ENCODE data around the gene PLD4. TPM values are rescaled to one million over a fixed set of nuclear protein-coding genes. Genes with fewer than 3 reads are reported as not detected.
A peak's percentile ranks its signal among the peaks of the same experiment; 100 is the strongest.

The PLD4 gene
- total RNA-seq, 4 donors from 2014 or later: under 0.01 to 0.42 (median 0.31) TPM; not detected in 1

DNA sequence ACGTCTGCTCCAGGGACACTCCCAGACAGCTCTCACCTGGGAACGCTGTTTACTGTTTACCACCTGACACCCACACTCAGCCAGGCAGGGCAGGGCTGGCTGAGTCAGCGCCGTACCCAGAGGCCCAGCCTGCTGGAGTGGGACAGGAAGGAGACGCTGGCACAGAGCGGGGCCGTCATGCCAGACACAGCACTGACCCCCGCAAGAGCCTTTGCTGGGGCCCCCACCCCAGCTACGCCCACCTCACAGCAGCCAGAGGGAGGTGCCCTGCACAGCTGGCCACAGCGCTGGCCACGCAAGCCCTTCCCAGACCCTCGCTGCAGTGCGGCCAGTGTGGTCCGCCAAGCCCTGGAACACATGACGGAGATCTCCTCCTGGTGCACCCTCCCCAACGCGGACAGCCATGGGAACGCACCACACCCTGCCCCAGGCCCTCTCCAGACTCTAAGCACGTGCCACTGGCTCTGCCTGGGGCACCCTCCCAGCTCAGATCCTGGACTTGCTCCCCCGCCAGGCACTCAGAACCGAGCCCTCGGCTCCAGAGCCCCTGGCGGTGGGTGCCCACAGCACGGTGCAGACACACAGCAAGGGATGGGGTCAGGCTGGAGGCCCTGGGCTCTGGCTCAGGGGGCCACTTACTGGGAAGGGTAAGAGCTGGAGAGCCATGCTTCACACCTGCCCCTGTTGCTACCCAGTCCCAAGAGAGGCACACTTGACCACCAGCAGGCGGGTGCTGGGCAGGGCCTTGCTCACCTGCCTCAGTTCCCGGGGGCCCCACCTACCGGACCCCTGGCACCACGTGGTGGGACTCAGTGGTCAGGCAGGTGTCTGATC lies 47.8 kb downstream of the PLD4 start:
- H3K9me3 ChIP-seq: no peaks in the 10 kb centered on the region
- TF ChIP-seq, protein P1, sequence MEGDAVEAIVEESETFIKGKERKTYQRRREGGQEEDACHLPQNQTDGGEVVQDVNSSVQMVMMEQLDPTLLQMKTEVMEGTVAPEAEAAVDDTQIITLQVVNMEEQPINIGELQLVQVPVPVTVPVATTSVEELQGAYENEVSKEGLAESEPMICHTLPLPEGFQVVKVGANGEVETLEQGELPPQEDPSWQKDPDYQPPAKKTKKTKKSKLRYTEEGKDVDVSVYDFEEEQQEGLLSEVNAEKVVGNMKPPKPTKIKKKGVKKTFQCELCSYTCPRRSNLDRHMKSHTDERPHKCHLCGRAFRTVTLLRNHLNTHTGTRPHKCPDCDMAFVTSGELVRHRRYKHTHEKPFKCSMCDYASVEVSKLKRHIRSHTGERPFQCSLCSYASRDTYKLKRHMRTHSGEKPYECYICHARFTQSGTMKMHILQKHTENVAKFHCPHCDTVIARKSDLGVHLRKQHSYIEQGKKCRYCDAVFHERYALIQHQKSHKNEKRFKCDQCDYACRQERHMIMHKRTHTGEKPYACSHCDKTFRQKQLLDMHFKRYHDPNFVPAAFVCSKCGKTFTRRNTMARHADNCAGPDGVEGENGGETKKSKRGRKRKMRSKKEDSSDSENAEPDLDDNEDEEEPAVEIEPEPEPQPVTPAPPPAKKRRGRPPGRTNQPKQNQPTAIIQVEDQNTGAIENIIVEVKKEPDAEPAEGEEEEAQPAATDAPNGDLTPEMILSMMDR (IDR thresholded peaks at IDR 0.05): peak in 1 of 4 experiments; percentile 35
- peak in 1 of 2 donors; percentile 22 for TF ChIP-seq POLR2A (IDR thresholded peaks at IDR 0.05)
- peak; percentile 46 for TF ChIP-seq POLR2AphosphoS5 (IDR thresholded peaks at IDR 0.05)
- TF ChIP-seq EP300 (IDR thresholded peaks at IDR 0.05): no peak
- 20% methylated on average over 1 of the region's 28 CpGs; no CpG with 5 or more reads in 1 of the 2 donors for WGBS, 2 donors (ENCODE audit: low coverage in 1 of 2)
- peak overlapping the region in 1 of 2 donors; percentile 12 for H3K4me3 ChIP-seq
- peak overlapping the region; percentile 90 to 98 (median 95) for H3K27ac ChIP-seq
- H3K4me1 ChIP-seq: peaks cover 13 to 100% (median 87%) of the 10 kb centered on the region in 3 donors
- ATAC-seq: peak; percentile 42
- H3K36me3 ChIP-seq: no peaks in the 10 kb centered on the region
- no peaks in the 10 kb centered on the region for H3K27me3 ChIP-seq

GRCh38 chr14:104973135-104973384 lies 48.4 kb downstream of the PLD4 start:
- no peaks in the 10 kb centered on the region for H3K9me3 ChIP-seq
- no peak for TF ChIP-seq POLR2A (IDR thresholded peaks at IDR 0.05)
- TF ChIP-seq POLR2AphosphoS5 (IDR thresholded peaks at IDR 0.05): no peak
- no peak for TF ChIP-seq EP300 (IDR thresholded peaks at IDR 0.05)
- TF ChIP-seq, protein P1 (IDR thresholded peaks at IDR 0.05): no peak
- H3K4me1 ChIP-seq: peaks cover 13 to 100% (median 86%) of the 10 kb centered on the region in 3 donors
- H3K27me3 ChIP-seq: no peaks in the 10 kb centered on the region
- peak; percentile 82 for ATAC-seq
- H3K4me3 ChIP-seq: peak overlapping the region in 1 of 2 donors; percentile 12
- WGBS, 2 donors (ENCODE audit: low coverage in 1 of 2): 0% methylated on average over 3 of the region's 12 CpGs; no CpG with 5 or more reads in 1 of the 2 donors
- H3K36me3 ChIP-seq: no peaks in the 10 kb centered on the region
- H3K27ac ChIP-seq: peak overlapping the region; percentile 90 to 98 (median 95)

- H3K36me3 ChIP-seq: no peaks in the 10 kb centered on the region
- peak overlapping the region; percentile 90 to 98 (median 95) for H3K27ac ChIP-seq
- H3K4me3 ChIP-seq: peak overlapping the region in 1 of 2 donors; percentile 33
- 0% methylated on average over 2 of the region's 23 CpGs; no CpG with 5 or more reads in 1 of the 2 donors for WGBS, 2 donors (ENCODE audit: low coverage in 1 of 2)
- H3K9me3 ChIP-seq: no peaks in the 10 kb centered on the region
- TF ChIP-seq POLR2AphosphoS5 (IDR thresholded peaks at IDR 0.05) (peak; percentile 90), EP300 (IDR thresholded peaks at IDR 0.05) (no peak)
- H3K27me3 ChIP-seq: no peaks in the 10 kb centered on the region
- peak; percentile 35 for ATAC-seq
- peaks cover 13 to 99% (median 86%) of the 10 kb centered on the region in 3 donors for H3K4me1 ChIP-seq
These were observed 48.9 kb downstream of the PLD4 start for GRCh38 chr14:104973385-104974145.

GRCh38 chr14:104974146-104974541 lies 49.5 kb downstream of the PLD4 start:
- Histone ChIP-seq H3K4me1 (peaks cover 13 to 99% (median 83%) of the 10 kb centered on the region in 3 donors), H3K27ac (peak overlapping the region; percentile 90 to 98 (median 95)), H3K36me3 (no peaks in the 10 kb centered on the region), H3K9me3 (no peaks in the 10 kb centered on the region), H3K27me3 (no peaks in the 10 kb centered on the region), H3K4me3 (peak overlapping the region in 1 of 2 donors; percentile 33)
- 6 to 35% methylated on average over 5 to 9 of the region's 13 CpGs for WGBS, 2 donors (ENCODE audit: low coverage in 1 of 2)
- ATAC-seq: no peak
- TF ChIP-seq, protein P1 (IDR thresholded peaks at IDR 0.05): no peak
- TF ChIP-seq POLR2A (IDR thresholded peaks at IDR 0.05) (no peak), EP300 (IDR thresholded peaks at IDR 0.05) (no peak), POLR2AphosphoS5 (IDR thresholded peaks at IDR 0.05) (no peak)

- WGBS, 2 donors (ENCODE audit: low coverage in 1 of 2): 93% methylated on average over 3 of the region's 14 CpGs; no CpG with 5 or more reads in 1 of the 2 donors
- Histone ChIP-seq H3K9me3 (no peaks in the 10 kb centered on the region), H3K27me3 (no peaks in the 10 kb centered on the region), H3K27ac (peak overlapping the region; percentile 90 to 98 (median 95)), H3K4me3 (no peak overlapping the region), H3K36me3 (no peaks in the 10 kb centered on the region), H3K4me1 (peaks cover 13 to 99% (median 77%) of the 10 kb centered on the region in 3 donors)
- TF ChIP-seq, protein P1 (IDR thresholded peaks at IDR 0.05): no peak
- TF ChIP-seq POLR2A (IDR thresholded peaks at IDR 0.05) (no peak), POLR2AphosphoS5 (IDR thresholded peaks at IDR 0.05) (no peak), EP300 (IDR thresholded peaks at IDR 0.05) (no peak)
- ATAC-seq: no peak
These were observed 50.1 kb downstream of the PLD4 start for GRCh38 chr14:104974665-104975390.

Measured in gastroesophageal sphincter (tissue), 4 donors.